ENCODE measurements around the gene ADRA1B. TPM values are rescaled to one million over a fixed set of nuclear protein-coding genes. Genes with fewer than 3 reads are reported as not detected.

The ADRA1B gene
- total RNA-seq, 4 donors from 2014 or later, result 2.9 to 9.0 (median 5.0) TPM

DNA sequence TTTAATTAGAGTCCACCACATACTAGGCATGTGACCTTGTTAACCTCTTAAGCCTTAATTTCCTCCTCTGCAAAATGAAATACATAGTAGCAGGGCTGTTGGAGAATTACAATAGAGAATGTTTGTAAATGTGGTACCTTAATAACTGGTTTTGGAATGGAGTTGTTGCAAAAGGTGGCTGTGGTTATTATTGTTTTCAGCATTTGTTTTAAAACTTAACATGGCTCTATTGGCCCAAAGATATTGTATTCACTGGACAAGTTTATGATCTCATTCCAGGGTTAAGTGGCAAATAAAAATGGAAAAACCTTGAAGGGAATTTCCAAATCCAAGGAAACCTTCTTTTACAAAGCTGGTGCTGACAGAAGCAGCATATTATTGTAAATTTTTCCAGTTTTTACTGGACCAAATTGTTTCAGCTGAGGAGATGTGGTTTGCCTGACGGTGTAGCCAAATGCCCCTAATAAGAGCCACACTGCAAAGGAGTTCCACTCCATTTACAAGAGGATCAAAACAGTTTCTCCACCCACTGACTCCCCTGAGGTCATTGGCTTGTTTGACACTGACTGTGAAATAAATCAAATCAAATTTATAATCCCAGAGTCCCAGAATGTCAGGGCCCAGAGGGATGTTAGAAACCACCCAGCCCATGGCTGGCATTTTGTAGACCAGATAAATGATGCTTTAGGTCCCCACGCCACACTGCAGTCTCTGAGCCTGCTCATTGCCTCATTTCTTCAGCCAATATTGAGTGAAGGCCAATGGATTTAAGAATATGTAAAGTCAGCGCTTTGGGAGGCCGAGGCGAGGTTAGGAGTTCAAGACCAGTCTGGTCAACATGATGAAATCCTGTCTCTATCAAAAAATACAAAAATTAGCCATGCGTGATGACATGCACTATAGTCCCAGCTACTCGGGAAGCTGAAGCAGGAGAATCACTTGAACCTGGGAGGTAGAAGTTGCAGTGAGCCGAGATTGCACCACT is 45.2 kb downstream of the ADRA1B start:
- no peak for DNase-seq
- Histone ChIP-seq H3K9me3 (no peaks in the 10 kb centered on the region), H3K4me1 (peaks cover 0 to 8% (median 6%) of the 10 kb centered on the region in 4 donors), H3K27me3 (no peaks in the 10 kb centered on the region), H3K27ac (no peak overlapping the region), H3K36me3 (no peaks in the 10 kb centered on the region), H3K4me3 (no peak overlapping the region)
- in situ Hi-C loops (cut with MboI; ENCODE audit: low pct_ligation_motif_present in 1 of 4, low pct_unique_long_range_greater_than_20kb in 1 of 4, low sequenced_read_pairs in 3 of 4) (loop anchor here in 1 of 4 donors (25.0 kb wide), 1 partner anchor 524 kb away; no protein-coding TSS in a partner anchor), intact Hi-C loops (cut with DNase I; ENCODE audit: low total_unique reads) (no loop called here)
- TF ChIP-seq EP300 (IDR thresholded peaks at IDR 0.05; ENCODE audit: low read depth) (no peak), POLR2A (IDR thresholded peaks at IDR 0.05) (no peak), POLR2AphosphoS5 (IDR thresholded peaks at IDR 0.05) (no peak)
- TF ChIP-seq, protein P1, sequence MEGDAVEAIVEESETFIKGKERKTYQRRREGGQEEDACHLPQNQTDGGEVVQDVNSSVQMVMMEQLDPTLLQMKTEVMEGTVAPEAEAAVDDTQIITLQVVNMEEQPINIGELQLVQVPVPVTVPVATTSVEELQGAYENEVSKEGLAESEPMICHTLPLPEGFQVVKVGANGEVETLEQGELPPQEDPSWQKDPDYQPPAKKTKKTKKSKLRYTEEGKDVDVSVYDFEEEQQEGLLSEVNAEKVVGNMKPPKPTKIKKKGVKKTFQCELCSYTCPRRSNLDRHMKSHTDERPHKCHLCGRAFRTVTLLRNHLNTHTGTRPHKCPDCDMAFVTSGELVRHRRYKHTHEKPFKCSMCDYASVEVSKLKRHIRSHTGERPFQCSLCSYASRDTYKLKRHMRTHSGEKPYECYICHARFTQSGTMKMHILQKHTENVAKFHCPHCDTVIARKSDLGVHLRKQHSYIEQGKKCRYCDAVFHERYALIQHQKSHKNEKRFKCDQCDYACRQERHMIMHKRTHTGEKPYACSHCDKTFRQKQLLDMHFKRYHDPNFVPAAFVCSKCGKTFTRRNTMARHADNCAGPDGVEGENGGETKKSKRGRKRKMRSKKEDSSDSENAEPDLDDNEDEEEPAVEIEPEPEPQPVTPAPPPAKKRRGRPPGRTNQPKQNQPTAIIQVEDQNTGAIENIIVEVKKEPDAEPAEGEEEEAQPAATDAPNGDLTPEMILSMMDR (IDR thresholded peaks at IDR 0.05), result no peak
- WGBS, 2 donors (ENCODE audit: low coverage in 1 of 2), result 90% methylated on average over 8 of the region's 8 CpGs; no CpG with 5 or more reads in 1 of the 2 donors

DNA sequence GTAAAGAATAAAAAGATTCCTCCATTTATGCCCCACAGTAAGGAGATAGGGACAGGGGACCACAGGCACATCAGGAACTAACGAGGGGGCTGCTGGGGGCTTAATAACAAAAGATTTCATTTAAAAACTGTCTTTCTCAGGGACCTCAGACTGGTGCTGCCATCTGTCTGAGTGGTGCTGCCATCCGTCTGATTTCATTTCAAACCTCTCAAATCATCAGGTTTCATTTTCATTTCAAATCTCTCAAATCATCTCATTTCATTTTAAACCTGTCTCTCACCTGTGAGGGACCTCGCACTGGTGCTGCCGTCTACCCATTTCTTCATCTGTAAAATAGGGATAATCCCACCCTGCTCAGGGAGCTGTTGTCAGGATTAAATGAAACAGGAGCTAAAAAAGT is 45.9 kb downstream of the ADRA1B start:
- intact Hi-C loops (cut with DNase I; ENCODE audit: low total_unique reads), result no loop called here
- in situ Hi-C loops (cut with MboI; ENCODE audit: low pct_ligation_motif_present in 1 of 4, low pct_unique_long_range_greater_than_20kb in 1 of 4, low sequenced_read_pairs in 3 of 4), result loop anchor here in 1 of 4 donors (25.0 kb wide), 1 partner anchor 525 kb away; no protein-coding TSS in a partner anchor
- no peak for TF ChIP-seq EP300 (IDR thresholded peaks at IDR 0.05; ENCODE audit: low read depth)
- TF ChIP-seq, protein P1 (IDR thresholded peaks at IDR 0.05), result no peak
- no peak for TF ChIP-seq POLR2A (IDR thresholded peaks at IDR 0.05)
- TF ChIP-seq POLR2AphosphoS5 (IDR thresholded peaks at IDR 0.05), result no peak
- Histone ChIP-seq H3K27me3 (peaks cover 3% of the 10 kb centered on the region), H3K9me3 (no peaks in the 10 kb centered on the region), H3K36me3 (no peaks in the 10 kb centered on the region), H3K27ac (no peak overlapping the region), H3K4me3 (no peak overlapping the region), H3K4me1 (peaks cover 0 to 8% (median 6%) of the 10 kb centered on the region in 4 donors)
- 89 to 93% methylated on average over 4 of the region's 4 CpGs for WGBS, 2 donors (ENCODE audit: low coverage in 1 of 2)
- no peak for DNase-seq

DNA sequence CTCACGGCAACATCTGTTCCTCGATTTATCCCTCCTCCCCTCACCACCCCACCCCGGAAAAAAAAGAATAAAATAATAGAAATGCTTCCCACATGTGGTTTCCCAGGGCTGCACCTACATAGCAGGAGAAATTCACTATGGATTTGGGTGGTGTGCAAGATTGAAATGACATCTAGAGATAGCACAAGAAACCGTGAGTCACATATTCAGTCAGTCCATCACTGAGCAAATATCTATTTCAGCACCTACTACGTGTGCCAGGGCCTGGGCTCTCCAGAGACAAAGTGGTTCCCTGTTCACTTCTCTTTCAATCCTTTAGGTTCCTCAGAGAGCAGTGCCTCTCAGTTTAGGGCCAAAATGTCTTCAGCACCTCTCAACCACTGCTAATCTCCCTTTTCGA is 47.7 kb downstream of the ADRA1B start:
- Histone ChIP-seq H3K27me3 (peaks cover 6% of the 10 kb centered on the region), H3K36me3 (no peaks in the 10 kb centered on the region), H3K9me3 (no peaks in the 10 kb centered on the region), H3K27ac (no peak overlapping the region), H3K4me3 (no peak overlapping the region), H3K4me1 (peaks cover 0 to 5% (median 4%) of the 10 kb centered on the region in 4 donors)
- TF ChIP-seq POLR2AphosphoS5 (IDR thresholded peaks at IDR 0.05), result no peak
- TF ChIP-seq, protein P1 (IDR thresholded peaks at IDR 0.05), result no peak
- no peak for TF ChIP-seq POLR2A (IDR thresholded peaks at IDR 0.05)
- TF ChIP-seq EP300 (IDR thresholded peaks at IDR 0.05; ENCODE audit: low read depth), result no peak
- intact Hi-C loops (cut with DNase I; ENCODE audit: low total_unique reads) (no loop called here), in situ Hi-C loops (cut with MboI; ENCODE audit: low pct_ligation_motif_present in 1 of 4, low pct_unique_long_range_greater_than_20kb in 1 of 4, low sequenced_read_pairs in 3 of 4) (loop anchor here in 1 of 4 donors (25.0 kb wide), 1 partner anchor 527 kb away; no protein-coding TSS in a partner anchor)
- DNase-seq, result no peak
- WGBS, 2 donors (ENCODE audit: low coverage in 1 of 2), result 70 to 88% methylated on average over 2 to 6 of the region's 6 CpGs

All from transverse colon (tissue), 4 donors.